GM19463 (cell line): ENCODE results near the gene AP1M2.

Source experiments
- ATAC-seq: cut with Tn5 transposase; IDR thresholded peaks from one replicate; pipeline ENCODE4 v1.9.1; 2021; ENCODE audit warnings: mild to moderate bottlenecking, moderate library complexity; ENCODE audit not compliant: unreplicated experiment

AP1M2 gene

GRCh38 chr19:10587022-10587838, at the start of gene AP1M2:
Gene AP1M2 (minus strand): TSS chr19:10587312. CDS start chr19:10587231, 81 bp downstream.
- ATAC-seq, result no peak

GRCh38 chr19:10636304-10636972, 49.3 kb upstream of the AP1M2 start:
- no peak for ATAC-seq

- ATAC-seq, result no peak
These were observed 47.9 kb upstream of the AP1M2 start for GRCh38 chr19:10634963-10635362.

GRCh38 chr19:10634430-10634829, 47.3 kb upstream of the AP1M2 start:
- no peak for ATAC-seq

- no peak for ATAC-seq
These were observed 44.8 kb upstream of the AP1M2 start for GRCh38 chr19:10631874-10632273.

- no peak for ATAC-seq
These were observed 38.6 kb upstream of the AP1M2 start for GRCh38 chr19:10625762-10626138.

- ATAC-seq, result no peak
These were observed 38.1 kb upstream of the AP1M2 start, which contains the start of gene SLC44A2 for GRCh38 chr19:10625003-10625761. Gene SLC44A2 (plus strand): TSS chr19:10625553. CDS start chr19:10625634, 81 bp downstream.

GRCh38 chr19:10624585-10624984, 37.5 kb upstream of the AP1M2 start:
- ATAC-seq, result no peak

- no peak for ATAC-seq
These were observed 34.9 kb upstream of the AP1M2 start for GRCh38 chr19:10621966-10622365.

GRCh38 chr19:10620786-10621185, 33.7 kb upstream of the AP1M2 start:
- ATAC-seq, result no peak

GRCh38 chr19:10618846-10619245, 31.7 kb upstream of the AP1M2 start:
- ATAC-seq, result no peak

- no peak for ATAC-seq
These were observed 30.5 kb upstream of the AP1M2 start for GRCh38 chr19:10617409-10618121.

- no peak for ATAC-seq
These were observed 28.4 kb upstream of the AP1M2 start for GRCh38 chr19:10615429-10616023.

GRCh38 chr19:10612499-10613119, 25.5 kb upstream of the AP1M2 start:
- no peak for ATAC-seq

- ATAC-seq, result no peak
These were observed 24.8 kb upstream of the AP1M2 start for GRCh38 chr19:10611907-10612306.

GRCh38 chr19:10604460-10604980, 17.4 kb upstream of the AP1M2 start:
- ATAC-seq, result no peak

- ATAC-seq, result no peak
These were observed 16.9 kb upstream of the AP1M2 start for GRCh38 chr19:10603873-10604459.

- peak; percentile 54 for ATAC-seq
These were observed 16.2 kb upstream of the AP1M2 start for GRCh38 chr19:10603084-10603872.
